ENCODE data around the gene C6orf136.

GRCh38 chr6:30614843-30615218 is 32.1 kb upstream of the C6orf136 start:
- TF ChIP-seq CTCF (IDR thresholded peaks at IDR 0.05) = no peak
- TF ChIP-seq POLR2AphosphoS5 (IDR thresholded peaks at IDR 0.05) = peak; percentile 82 to 98 (median 95)
- peak in 1 of 4 donors; percentile 85 for TF ChIP-seq POLR2A (IDR thresholded peaks at IDR 0.05)
- no peak for TF ChIP-seq EP300 (IDR thresholded peaks at IDR 0.05)

Data from stomach (tissue), 4 donors.